ENCODE results near the gene GCAT. TPM values are rescaled to one million over a fixed set of nuclear protein-coding genes. Genes with fewer than 3 reads are reported as not detected.

The GCAT gene
- total and polyA plus RNA-seq, 2 of the 13 experiments (the other 11 are each of a cell fraction or from before 2014, with no cell fraction given): 28.0 to 50.3 TPM

- TF ChIP-seq ZNF407 (CRISPR knock-in tag; IDR thresholded peaks at IDR 0.05; ENCODE audit: not compliant biosample characterization): no peak
- 0 out of 2 replicates have a peak, but pooled peaks have one; percentile 23 for TF ChIP-seq ZNF564 (CRISPR knock-in tag; IDR thresholded peaks at IDR 0.05)
- 0 out of 2 replicates have a peak, but pooled peaks have one; percentile 2 for TF ChIP-seq FLYWCH1 (CRISPR knock-in tag; IDR thresholded peaks at IDR 0.05)
- no peak for TF ChIP-seq NFYB (CRISPR knock-in tag; IDR thresholded peaks at IDR 0.05)
- TF ChIP-seq ZNF75D (CRISPR knock-in tag; IDR thresholded peaks at IDR 0.05; ENCODE audit: borderline replicate concordance): 0 out of 2 replicates have a peak, but pooled peaks have one; percentile 16
- no peak for TF ChIP-seq DDIT3 (CRISPR knock-in tag; IDR thresholded peaks at IDR 0.05)
- no peak for TF ChIP-seq NONO (IDR thresholded peaks at IDR 0.05)
- 0 out of 2 replicates have a peak, but pooled peaks have one; percentile 21 for TF ChIP-seq NONO (CRISPR knock-in tag; conservative IDR thresholded peaks at IDR 0.05)
- peak; percentile 20; the same call in 1 of the 2 replicates for TF ChIP-seq HOXA3 (CRISPR knock-in tag; IDR thresholded peaks at IDR 0.05)
- TF ChIP-seq ZNF275 (CRISPR knock-in tag; IDR thresholded peaks at IDR 0.05; ENCODE audit: borderline replicate concordance): no peak
- TF ChIP-seq CREM (IDR thresholded peaks at IDR 0.05): no peak
- no peak for TF ChIP-seq CREM (CRISPR knock-in tag; IDR thresholded peaks at IDR 0.05)
- TF ChIP-seq NFAT5 (CRISPR knock-in tag; IDR thresholded peaks at IDR 0.05): 0 out of 2 replicates have a peak, but pooled peaks have one; percentile 34
- TF ChIP-seq ZBTB7A (CRISPR knock-in tag; IDR thresholded peaks at IDR 0.05): 0 out of 2 replicates have a peak, but pooled peaks have one; percentile 25
Measured at GRCh38 chr22:37803639-37804351, 3.9 kb upstream of the GCAT start (continued).
